Tibial nerve (tissue), 3 donors: ENCODE data around the gene MAN1B1.
A peak's percentile ranks its signal among the peaks of the same experiment; 100 is the strongest.

Experiments used
- CTCF ChIP-seq, 5 experiments: fragments of 200-600 bp in 3 of 5; fragments of 450-650 bp in 2 of 5; sonication (generic) in 3 of 5; IDR thresholded peaks; one replicate each; pipeline ENCODE4 v1.5.1; 2016 to 2019; ENCODE audit warnings: antibody characterized with exemption in 5 of 5, mild to moderate bottlenecking in 3 of 5, moderate library complexity in 2 of 5
- POLR2A ChIP-seq, 2 donors: fragments of 450-650 bp; IDR thresholded peaks; one replicate each; pipeline ENCODE4 v1.6.1; 2017; ENCODE audit warnings: antibody characterized with exemption in 2 of 2, mild to moderate bottlenecking in 2 of 2, moderate library complexity in 2 of 2

GRCh38 chr9:137095664-137096517 lies 9.1 kb downstream of the MAN1B1 start:
- TF ChIP-seq POLR2A (IDR thresholded peaks at IDR 0.05) (no peak), CTCF (IDR thresholded peaks at IDR 0.05) (peak in 1 of 5 experiments; percentile 26)
